K562 (cell line): ENCODE data around the gene C22orf39. TPM values are rescaled to one million over a fixed set of nuclear protein-coding genes. Genes with fewer than 3 reads are reported as not detected.
A peak's percentile ranks its signal among the peaks of the same experiment; 100 is the strongest.

Source experiments
- ZNF239 ChIP-seq: fragments of 250-450 bp; sonication (Bioruptor Pico); IDR thresholded peaks from 2 replicates; pipeline ENCODE4 v1.4.0; 2020; ENCODE audit warnings: mild to moderate bottlenecking
- polyA plus RNA-seq, 8 experiments: library from polyadenylated mRNA; depleted of rRNA in 4 of 8; stranded (reverse) in 5 of 8; unstranded in 3 of 8; fragments of >200 nt; fragmentation: Nextera tagmentation in 2 of 8; fragmentation: Illumina TruSeq in 1 of 8; extraction: Ambion mirVana in 2 of 8; extraction: Trizol in 1 of 8; gene quantifications; 2 replicates each; pipeline versions ENCODE4 v1.2.1 to v1.2.3, GENCODE V29; 2011 to 2014; ENCODE audit warnings: inconsistent platforms in 1 of 8, missing spikeins in 1 of 8
- total RNA-seq, 7 experiments: library from RNA; depleted of rRNA in 6 of 7; stranded (reverse); fragments of >200 nt in 6 of 7; fragmentation: Illumina TruSeq in 2 of 7; extraction: Trizol in 2 of 7; gene quantifications; 2 replicates each; pipeline versions ENCODE4 v1.2.1 to v1.2.3, GENCODE V29; 2011 to 2021; ENCODE audit warnings: low replicate concordance in 1 of 7
- TF ChIP-seq, protein P1 (sequence below), 2 experiments: fragments of 450-650 bp; formaldehyde crosslinking in 1 of 2; IDR thresholded peaks; 2 replicates each; pipeline versions ENCODE4 v1.4.0 to v1.6.1; 2014 to 2020; ENCODE audit warnings: mild to moderate bottlenecking in 2 of 2, borderline replicate concordance in 1 of 2, low read depth in 1 of 2

Gene C22orf39
- total and polyA plus RNA-seq, 9 of the 15 experiments (the other 6 are each of a cell fraction or from before 2014, with no cell fraction given) = 20.4 to 139 (median 66.8) TPM

DNA sequence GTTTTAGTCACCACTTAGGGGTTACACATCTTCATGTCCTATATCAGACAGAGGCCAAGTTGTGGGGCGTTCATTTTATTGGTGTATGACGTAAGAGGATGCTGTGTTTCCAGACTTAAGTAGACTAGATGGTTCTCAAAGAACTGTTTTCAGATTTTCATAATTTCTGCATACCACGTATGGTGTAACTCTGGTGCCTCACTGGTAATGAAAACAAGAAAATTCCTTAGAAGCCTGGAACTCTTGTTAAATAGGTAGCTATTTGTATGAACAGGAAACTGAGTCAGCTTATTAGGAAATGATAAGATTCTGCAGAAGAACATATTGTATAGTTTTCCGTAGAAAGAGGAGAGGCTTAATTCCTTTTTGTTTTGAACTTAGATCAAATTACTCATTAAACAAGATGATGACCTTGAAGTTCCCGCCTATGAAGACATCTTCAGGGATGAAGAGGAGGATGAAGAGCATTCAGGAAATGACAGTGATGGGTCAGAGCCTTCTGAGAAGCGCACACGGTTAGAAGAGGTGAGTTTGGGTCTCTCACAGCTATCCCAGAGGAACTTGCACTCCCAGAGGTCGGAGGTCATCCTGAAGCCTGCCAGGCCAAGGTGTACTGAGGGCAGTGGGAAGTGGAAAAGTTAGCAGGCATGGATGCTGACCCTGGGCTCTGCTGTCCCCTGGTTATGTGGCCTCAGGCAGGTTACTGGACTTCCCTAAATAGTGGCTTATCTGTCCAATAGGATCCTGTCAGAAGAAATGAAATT is 36.2 kb upstream of the C22orf39 start (continued):
- TF ChIP-seq, protein P1, sequence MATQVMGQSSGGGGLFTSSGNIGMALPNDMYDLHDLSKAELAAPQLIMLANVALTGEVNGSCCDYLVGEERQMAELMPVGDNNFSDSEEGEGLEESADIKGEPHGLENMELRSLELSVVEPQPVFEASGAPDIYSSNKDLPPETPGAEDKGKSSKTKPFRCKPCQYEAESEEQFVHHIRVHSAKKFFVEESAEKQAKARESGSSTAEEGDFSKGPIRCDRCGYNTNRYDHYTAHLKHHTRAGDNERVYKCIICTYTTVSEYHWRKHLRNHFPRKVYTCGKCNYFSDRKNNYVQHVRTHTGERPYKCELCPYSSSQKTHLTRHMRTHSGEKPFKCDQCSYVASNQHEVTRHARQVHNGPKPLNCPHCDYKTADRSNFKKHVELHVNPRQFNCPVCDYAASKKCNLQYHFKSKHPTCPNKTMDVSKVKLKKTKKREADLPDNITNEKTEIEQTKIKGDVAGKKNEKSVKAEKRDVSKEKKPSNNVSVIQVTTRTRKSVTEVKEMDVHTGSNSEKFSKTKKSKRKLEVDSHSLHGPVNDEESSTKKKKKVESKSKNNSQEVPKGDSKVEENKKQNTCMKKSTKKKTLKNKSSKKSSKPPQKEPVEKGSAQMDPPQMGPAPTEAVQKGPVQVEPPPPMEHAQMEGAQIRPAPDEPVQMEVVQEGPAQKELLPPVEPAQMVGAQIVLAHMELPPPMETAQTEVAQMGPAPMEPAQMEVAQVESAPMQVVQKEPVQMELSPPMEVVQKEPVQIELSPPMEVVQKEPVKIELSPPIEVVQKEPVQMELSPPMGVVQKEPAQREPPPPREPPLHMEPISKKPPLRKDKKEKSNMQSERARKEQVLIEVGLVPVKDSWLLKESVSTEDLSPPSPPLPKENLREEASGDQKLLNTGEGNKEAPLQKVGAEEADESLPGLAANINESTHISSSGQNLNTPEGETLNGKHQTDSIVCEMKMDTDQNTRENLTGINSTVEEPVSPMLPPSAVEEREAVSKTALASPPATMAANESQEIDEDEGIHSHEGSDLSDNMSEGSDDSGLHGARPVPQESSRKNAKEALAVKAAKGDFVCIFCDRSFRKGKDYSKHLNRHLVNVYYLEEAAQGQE (IDR thresholded peaks at IDR 0.05; ENCODE audit: borderline replicate concordance) = no peak
- TF ChIP-seq, protein P1 (CRISPR knock-in tag; IDR thresholded peaks at IDR 0.05; ENCODE audit: low read depth) = 0 out of 2 replicates have a peak, but pooled peaks have one; percentile 32
- TF ChIP-seq ZNF239 (CRISPR knock-in tag) = no peak
